H1 (cell line): Measurements from ENCODE around the gene GABBR1. TPM values are rescaled to one million over a fixed set of nuclear protein-coding genes. Genes with fewer than 3 reads are reported as not detected.

ENCODE experiments used
- GTF2F1 ChIP-seq: IDR thresholded peaks from 2 replicates; pipeline ENCODE4 v1.6.1; 2012; ENCODE audit warnings: low read depth, low read length, improper control_type of control experiment, borderline replicate concordance
- RXRA ChIP-seq: IDR thresholded peaks from 2 replicates; pipeline ENCODE4 v1.6.1; 2011; ENCODE audit warnings: low read depth, mild to moderate bottlenecking, low read length, moderate library complexity; ENCODE audit not compliant: insufficient read depth
- polyA plus RNA-seq, 7 experiments: library from polyadenylated mRNA; depleted of rRNA in 3 of 7; stranded (reverse) in 5 of 7; unstranded in 2 of 7; fragments of >200 nt in 5 of 7; fragments of 200-250 nt in 2 of 7; gene quantifications; 1 replicate in 5 of 7; 2 replicates in 1 of 7; 4 replicates in 1 of 7; pipeline versions ENCODE4 v1.2.1 to v1.2.3, GENCODE V29; 2011 to 2013; ENCODE audit warnings: missing spikeins in 2 of 7, mixed read lengths in 2 of 7
- total RNA-seq: library from RNA; stranded (reverse); fragmentation: NEBNext Ultra II Directional; extraction: Animal tissue kit (Norgen Biotek cat#: 25700); gene quantifications from 2 replicates; pipeline ENCODE4 v1.2.1, GENCODE V29; 2021

Gene GABBR1
- total and polyA plus RNA-seq, 2 of the 8 experiments (the other 6 are each of a cell fraction or from before 2014, with no cell fraction given): 75.9 to 78.3 TPM

DNA sequence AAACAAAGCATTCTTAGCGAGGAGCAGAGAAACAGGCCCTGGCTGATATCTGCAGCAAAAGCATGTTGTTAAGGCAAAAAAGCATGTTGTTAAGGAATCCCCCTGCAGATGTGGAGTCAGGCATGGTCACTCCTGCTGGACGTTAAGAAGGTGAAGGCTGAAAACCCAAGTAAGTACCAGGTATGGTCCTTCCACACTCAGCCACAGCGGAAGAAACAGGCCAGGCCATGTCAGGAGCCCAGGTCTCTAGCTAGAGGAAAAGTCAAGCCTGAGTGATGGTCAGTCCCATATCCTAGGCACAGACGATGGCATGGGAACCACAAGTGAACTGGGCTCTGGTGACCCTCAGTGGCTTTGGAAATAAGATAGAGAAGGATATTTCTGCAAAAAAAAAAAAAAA lies 112.8 kb downstream of the GABBR1 start (continued):
- TF ChIP-seq RXRA (no peak), GTF2F1 (no peak)
